ENCODE measurements around the gene SLC7A5. TPM values are rescaled to one million over a fixed set of nuclear protein-coding genes. Genes with fewer than 3 reads are reported as not detected.
A peak's percentile ranks its signal among the peaks of the same experiment; 100 is the strongest.

SLC7A5 gene
- total and polyA plus RNA-seq, 2 of the 13 experiments (the other 11 are each of a cell fraction or from before 2014, with no cell fraction given) = 79.6 to 155 TPM

DNA sequence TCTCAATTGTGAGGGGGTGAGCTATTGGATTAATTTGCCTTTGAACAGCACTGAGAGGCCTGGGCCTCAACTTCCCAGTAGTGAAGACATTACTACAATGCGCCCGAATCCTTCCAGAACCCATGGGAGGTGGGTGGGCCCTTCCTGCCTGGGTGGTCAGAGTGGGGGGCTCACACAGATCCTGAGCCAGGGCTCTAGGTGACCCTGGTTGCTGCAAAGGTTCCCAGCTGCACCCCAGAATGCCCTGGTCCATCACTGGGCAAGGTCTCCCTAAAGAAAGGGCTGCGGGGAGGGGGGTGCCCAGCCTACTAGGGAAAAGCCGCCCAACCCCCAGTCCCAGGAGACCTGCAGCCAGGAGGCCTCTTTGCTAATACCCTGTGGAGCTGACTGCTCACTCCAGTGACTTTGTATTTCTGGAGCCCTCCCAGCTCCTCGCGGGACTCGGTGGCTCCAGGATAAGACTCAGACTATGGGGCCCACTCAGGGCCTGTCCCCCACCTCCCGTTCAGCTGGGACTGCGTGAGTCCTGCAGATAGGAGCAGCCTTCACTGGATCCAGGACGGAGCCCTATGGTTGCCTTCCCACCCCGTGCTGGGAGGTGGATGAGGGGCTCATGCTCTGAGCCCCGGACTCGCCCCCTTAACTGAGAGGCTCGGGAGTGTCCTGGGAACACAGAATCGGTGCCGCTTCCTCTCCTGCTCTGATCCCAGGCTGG, 40.2 kb downstream of the SLC7A5 start (continued):
- TF ChIP-seq GABPA (IDR thresholded peaks at IDR 0.05; ENCODE audit: low read depth, low read length) (no peak), GABPA (CRISPR knock-in tag; IDR thresholded peaks at IDR 0.05; ENCODE audit: low read depth) (no peak), ZBTB7B (CRISPR knock-in tag; IDR thresholded peaks at IDR 0.05) (0 out of 2 replicates have a peak, but pooled peaks have one; percentile 11), KDM2A (CRISPR knock-in tag; IDR thresholded peaks at IDR 0.05; ENCODE audit: borderline replicate concordance, low read depth) (0 out of 2 replicates have a peak, but pooled peaks have one; percentile 40), RAD21 (CRISPR knock-in tag; IDR thresholded peaks at IDR 0.05) (peak; percentile 10; the same call in 1 of the 2 replicates), SAFB2 (CRISPR knock-in tag; IDR thresholded peaks at IDR 0.05; ENCODE audit: borderline replicate concordance, low read depth) (0 out of 2 replicates have a peak, but pooled peaks have one; percentile 45), ZC3H13 (CRISPR knock-in tag; IDR thresholded peaks at IDR 0.05) (peak; percentile 18; the same call in 1 of the 2 replicates), HNF4A (CRISPR knock-in tag; IDR thresholded peaks at IDR 0.05) (no peak), NRL (CRISPR knock-in tag; IDR thresholded peaks at IDR 0.05; ENCODE audit: borderline replicate concordance) (0 out of 2 replicates have a peak, but pooled peaks have one; percentile 10)
- TF ChIP-seq, protein P1, sequence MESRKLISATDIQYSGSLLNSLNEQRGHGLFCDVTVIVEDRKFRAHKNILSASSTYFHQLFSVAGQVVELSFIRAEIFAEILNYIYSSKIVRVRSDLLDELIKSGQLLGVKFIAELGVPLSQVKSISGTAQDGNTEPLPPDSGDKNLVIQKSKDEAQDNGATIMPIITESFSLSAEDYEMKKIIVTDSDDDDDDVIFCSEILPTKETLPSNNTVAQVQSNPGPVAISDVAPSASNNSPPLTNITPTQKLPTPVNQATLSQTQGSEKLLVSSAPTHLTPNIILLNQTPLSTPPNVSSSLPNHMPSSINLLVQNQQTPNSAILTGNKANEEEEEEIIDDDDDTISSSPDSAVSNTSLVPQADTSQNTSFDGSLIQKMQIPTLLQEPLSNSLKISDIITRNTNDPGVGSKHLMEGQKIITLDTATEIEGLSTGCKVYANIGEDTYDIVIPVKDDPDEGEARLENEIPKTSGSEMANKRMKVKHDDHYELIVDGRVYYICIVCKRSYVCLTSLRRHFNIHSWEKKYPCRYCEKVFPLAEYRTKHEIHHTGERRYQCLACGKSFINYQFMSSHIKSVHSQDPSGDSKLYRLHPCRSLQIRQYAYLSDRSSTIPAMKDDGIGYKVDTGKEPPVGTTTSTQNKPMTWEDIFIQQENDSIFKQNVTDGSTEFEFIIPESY (CRISPR knock-in tag; IDR thresholded peaks at IDR 0.05) = peak; percentile 15; the same call in 1 of the 2 replicates
- TF ChIP-seq, protein P2, sequence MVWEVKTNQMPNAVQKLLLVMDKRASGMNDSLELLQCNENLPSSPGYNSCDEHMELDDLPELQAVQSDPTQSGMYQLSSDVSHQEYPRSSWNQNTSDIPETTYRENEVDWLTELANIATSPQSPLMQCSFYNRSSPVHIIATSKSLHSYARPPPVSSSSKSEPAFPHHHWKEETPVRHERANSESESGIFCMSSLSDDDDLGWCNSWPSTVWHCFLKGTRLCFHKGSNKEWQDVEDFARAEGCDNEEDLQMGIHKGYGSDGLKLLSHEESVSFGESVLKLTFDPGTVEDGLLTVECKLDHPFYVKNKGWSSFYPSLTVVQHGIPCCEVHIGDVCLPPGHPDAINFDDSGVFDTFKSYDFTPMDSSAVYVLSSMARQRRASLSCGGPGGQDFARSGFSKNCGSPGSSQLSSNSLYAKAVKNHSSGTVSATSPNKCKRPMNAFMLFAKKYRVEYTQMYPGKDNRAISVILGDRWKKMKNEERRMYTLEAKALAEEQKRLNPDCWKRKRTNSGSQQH (CRISPR knock-in tag; IDR thresholded peaks at IDR 0.05; ENCODE audit: low read depth) = 0 out of 2 replicates have a peak, but pooled peaks have one; percentile 27
